Adrenal gland (tissue), 12 donors: Measurements from ENCODE around the gene NPAS3. TPM values are rescaled to one million over a fixed set of nuclear protein-coding genes. Genes with fewer than 3 reads are reported as not detected.

Experiments used
- DNase-seq, 7 donors: peaks; one replicate each; pipeline ENCODE4 v3.0.0-alpha.2; 2019 to 2020
- H3K27ac ChIP-seq, 5 donors: fragments of 200-600 bp; sonication (generic) in 4 of 5; 1 replicate in 3 of 5; 2 replicates in 2 of 5; pipeline versions ENCODE4 v1.5.1 to v1.8.0; 2016 to 2020; ENCODE audit warnings: mild to moderate bottlenecking in 1 of 5
- H3K27me3 ChIP-seq: fragments of 200-600 bp; 2 replicates; pipeline ENCODE4 v1.8.0; 2021
- H3K36me3 ChIP-seq, 2 donors: fragments of 200-600 bp; replicated peaks in 1 of 2; 1 replicate in 1 of 2; 2 replicates in 1 of 2; pipeline versions ENCODE4 v1.5.1 to v1.8.0; 2018 to 2022
- H3K4me1 ChIP-seq, 2 donors: fragments of 200-600 bp; replicated peaks in 1 of 2; 1 replicate in 1 of 2; 2 replicates in 1 of 2; pipeline versions ENCODE4 v1.5.1 to v1.8.0; 2018 to 2021
- H3K4me3 ChIP-seq, 4 donors: fragments of 200-600 bp; sonication (generic) in 3 of 4; one replicate each; pipeline ENCODE4 v1.5.1; 2016 to 2018
- H3K9me3 ChIP-seq, 3 donors: fragments of 200-600 bp; sonication (generic) in 1 of 3; replicated peaks in 1 of 3; 1 replicate in 2 of 3; 2 replicates in 1 of 3; pipeline versions ENCODE4 v1.5.1 to v1.8.0; 2016 to 2021
- CTCF ChIP-seq, 6 experiments: fragments of 450-650 bp in 4 of 6; fragments of 200-600 bp in 2 of 6; sonication (generic) in 1 of 6; IDR thresholded peaks; 1 replicate in 5 of 6; 2 replicates in 1 of 6; pipeline versions ENCODE4 v1.5.1 to v1.8.0; 2016 to 2021; ENCODE audit warnings: antibody characterized with exemption in 6 of 6, mild to moderate bottlenecking in 2 of 6, moderate library complexity in 1 of 6
- POLR2A ChIP-seq, 2 donors: fragments of 450-650 bp; IDR thresholded peaks; one replicate each; pipeline ENCODE4 v1.6.1; 2017; ENCODE audit warnings: antibody characterized with exemption in 2 of 2, mild to moderate bottlenecking in 2 of 2, moderate library complexity in 1 of 2
- WGBS, 4 donors: extraction: QIAGEN DNeasy Blood & Tissue Kit in 2 of 4; methylation state at CpG; one replicate each; pipeline versions ENCODE4 v1.1.5 to v1.1.7; 2013 to 2017; 5-methylcytosine and 5-hydroxymethylcytosine counted together
- intact Hi-C, 2 donors: fragments of 100-400 bp; cut with DNase I; formaldehyde crosslinking; loops; one replicate each; pipeline versions ENCODE4 v1.14.1 to v1.15.0; 2022 to 2023
- polyA plus RNA-seq, 3 donors: library from polyadenylated mRNA; stranded (reverse); fragments of 200-250 nt in 2 of 3; fragments of 350-450 nt in 1 of 3; fragmentation: Illumina TruSeq in 1 of 3; extraction: RNeasy Lipid Tissue Mini Kit (QIAGEN cat#74804) in 1 of 3; gene quantifications; one replicate each; pipeline ENCODE4 v1.2.3, GENCODE V29; 2013 to 2014
- total RNA-seq, 9 donors: library from RNA; depleted of rRNA in 4 of 9; stranded (reverse); fragments of >200 nt in 4 of 9; fragments of 120-200 nt in 1 of 9; fragmentation: NEBNext Ultra II Directional in 1 of 9; extraction: Animal tissue kit (Norgen Biotek cat#: 25700) in 1 of 9; gene quantifications; one replicate each; pipeline versions ENCODE4 v1.1.0 to v1.2.4, GENCODE V29; 2013 to 2023
- donor health status: healthy with polysubstance abuse.
- donor health status: Bipolar disorder and iron deficiency.
- donor health status: DM: yes; HTN: yes; CAD: no.
- donor health status: DM: no; HTN: no; CAD: no.
- donor health status: DM: no; HTN: no; CAD: no.
- donor health status: DM: yes; HTN: yes; CAD: no.

The NPAS3 gene
- total and polyA plus RNA-seq, 12 donors: 0.36 to 7.5 (median 1.5) TPM

GRCh38 chr14:33465846-33466700 lies 527.4 kb downstream of the NPAS3 start:
- no peaks in the 10 kb centered on the region for H3K4me1 ChIP-seq
- intact Hi-C loops: no loop called here
- WGBS, 4 donors: 86 to 89% (median 89%) methylated on average over 10 of the region's 10 CpGs
- no peak overlapping the region for H3K27ac ChIP-seq
- no peaks in the 10 kb centered on the region for H3K9me3 ChIP-seq
- H3K36me3 ChIP-seq: no peaks in the 10 kb centered on the region
- TF ChIP-seq POLR2A (IDR thresholded peaks at IDR 0.05): no peak
- no peak for TF ChIP-seq CTCF (IDR thresholded peaks at IDR 0.05)
- H3K4me3 ChIP-seq: no peak overlapping the region
- no peaks in the 10 kb centered on the region for H3K27me3 ChIP-seq
- DNase-seq: no peak

- no peaks in the 10 kb centered on the region for H3K4me1 ChIP-seq
- H3K4me3 ChIP-seq: no peak overlapping the region
- H3K36me3 ChIP-seq: no peaks in the 10 kb centered on the region
- no peaks in the 10 kb centered on the region for H3K9me3 ChIP-seq
- intact Hi-C loops: no loop called here
- H3K27ac ChIP-seq: no peak overlapping the region
- TF ChIP-seq POLR2A (IDR thresholded peaks at IDR 0.05) (no peak), CTCF (IDR thresholded peaks at IDR 0.05) (no peak)
- no peaks in the 10 kb centered on the region for H3K27me3 ChIP-seq
- no peak for DNase-seq
- 88 to 92% (median 89%) methylated on average over 4 of the region's 4 CpGs for WGBS, 4 donors
Observed at GRCh38 chr14:33467971-33468370, 529.3 kb downstream of the NPAS3 start.

- TF ChIP-seq POLR2A (IDR thresholded peaks at IDR 0.05) (no peak), CTCF (IDR thresholded peaks at IDR 0.05) (no peak)
- WGBS, 4 donors: 67 to 91% (median 83%) methylated on average over 1 of the region's 1 CpG
- Histone ChIP-seq H3K4me1 (no peaks in the 10 kb centered on the region), H3K4me3 (no peak overlapping the region), H3K27me3 (no peaks in the 10 kb centered on the region), H3K9me3 (no peaks in the 10 kb centered on the region), H3K36me3 (no peaks in the 10 kb centered on the region), H3K27ac (no peak overlapping the region)
- intact Hi-C loops: no loop called here
- DNase-seq: no peak
Observed at GRCh38 chr14:33469898-33470297, 531.2 kb downstream of the NPAS3 start.

- 96 to 98% (median 97%) methylated on average over 6 of the region's 6 CpGs for WGBS, 4 donors
- intact Hi-C loops: no loop called here
- no peaks in the 10 kb centered on the region for H3K27me3 ChIP-seq
Observed at GRCh38 chr14:33471776-33472175, 533.1 kb downstream of the NPAS3 start.

More at GRCh38 chr14:33471776-33472175, 533.1 kb downstream of the NPAS3 start:
- TF ChIP-seq CTCF (IDR thresholded peaks at IDR 0.05) (no peak), POLR2A (IDR thresholded peaks at IDR 0.05) (no peak)
- Histone ChIP-seq H3K27ac (no peak overlapping the region), H3K9me3 (no peaks in the 10 kb centered on the region), H3K36me3 (no peaks in the 10 kb centered on the region), H3K4me1 (no peaks in the 10 kb centered on the region), H3K4me3 (no peak overlapping the region)
- no peak for DNase-seq
